ENCODE measurements around the gene TRPC6.
"Not testable (repeated sequence)": the region's sequence is repeated elsewhere in the genome, so short reads cannot be mapped to it uniquely, and the experiment has no call there.

Gene TRPC6

GRCh38 chr11:101516546-101516945 is 67.3 kb downstream of the TRPC6 start:
- no peak for DNase-seq

DNA sequence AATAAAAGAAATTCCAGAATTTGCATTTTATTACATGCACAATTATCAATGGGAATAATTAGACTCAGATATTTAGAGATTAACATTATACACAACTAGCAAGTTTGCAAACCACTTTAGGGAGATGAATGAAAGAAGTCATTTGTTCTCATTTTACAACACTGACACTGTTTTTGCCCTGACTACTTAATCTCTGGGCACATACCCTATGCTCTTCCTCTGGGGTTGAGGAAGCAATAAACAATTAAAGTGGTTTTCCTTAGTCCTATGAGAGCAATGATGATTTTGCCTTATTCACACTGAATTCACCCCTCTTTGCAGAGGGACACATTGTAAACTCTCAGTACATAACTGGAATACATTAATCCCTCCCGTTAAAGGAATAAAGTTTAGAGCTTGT is 72.7 kb downstream of the TRPC6 start:
- DNase-seq: no peak

DNA sequence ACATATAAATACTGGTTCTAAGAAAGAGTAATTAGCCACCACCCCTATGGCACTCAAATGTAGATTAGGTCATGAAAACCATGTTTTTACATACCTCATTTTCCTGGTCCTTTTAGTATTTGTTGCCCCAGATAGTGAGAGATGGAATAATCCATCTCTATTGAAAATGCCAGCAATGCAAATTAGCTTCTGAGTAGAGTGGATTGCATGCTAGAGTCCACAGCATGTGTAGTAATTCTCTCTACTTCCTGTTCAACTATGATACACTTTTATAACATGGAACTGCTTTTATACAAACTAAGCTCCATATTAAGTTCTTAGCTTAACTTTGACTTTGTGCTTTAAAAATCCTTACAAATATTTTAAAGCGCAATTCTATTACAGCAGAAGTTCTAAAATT is 73.2 kb downstream of the TRPC6 start:
- DNase-seq: no peak

GRCh38 chr11:101509922-101510321 is 73.9 kb downstream of the TRPC6 start:
- no peak for DNase-seq

GRCh38 chr11:101508370-101508769 is 75.4 kb downstream of the TRPC6 start:
- DNase-seq: no peak

DNA sequence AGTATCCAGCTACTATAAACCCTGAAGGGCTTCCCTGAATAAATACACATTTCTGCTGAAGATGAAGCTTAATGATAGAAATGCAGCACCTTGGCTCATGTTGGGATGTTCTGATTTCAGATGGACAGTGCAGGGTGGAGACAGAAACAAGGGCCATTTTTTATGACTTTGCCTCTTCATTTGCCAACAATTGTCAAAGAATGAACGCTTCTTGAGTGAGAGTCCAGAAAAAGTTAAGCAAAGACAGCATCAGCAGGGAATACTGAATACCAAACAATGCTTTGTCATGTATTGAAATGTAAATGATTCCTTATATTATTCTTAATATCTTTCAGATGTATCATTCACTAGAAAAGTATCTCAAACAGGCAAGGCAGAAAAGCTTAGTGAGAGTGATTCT is 84.9 kb downstream of the TRPC6 start:
- no peak for DNase-seq

DNA sequence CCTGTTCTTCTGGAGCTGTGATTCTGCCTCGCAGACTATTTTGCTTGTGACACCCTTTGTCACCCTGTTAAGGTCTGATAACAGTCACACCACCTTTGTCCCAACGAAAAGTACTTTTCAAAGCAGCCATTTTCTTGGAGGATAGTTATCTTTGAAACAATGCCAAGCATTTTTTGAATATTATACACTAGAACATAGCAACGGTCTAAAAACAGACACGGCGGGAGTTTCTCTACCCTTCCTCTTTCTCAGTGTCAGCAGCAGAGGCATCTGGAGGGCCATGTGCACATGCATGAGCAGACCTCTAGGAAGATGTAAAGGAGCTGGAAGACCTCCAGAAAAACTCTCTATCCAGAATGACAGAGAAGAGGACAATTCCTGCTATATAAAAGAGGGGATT is 86.5 kb downstream of the TRPC6 start:
- no peak for DNase-seq

- DNase-seq: no peak
Measured at GRCh38 chr11:101487775-101488174, 96.0 kb downstream of the TRPC6 start.

DNA sequence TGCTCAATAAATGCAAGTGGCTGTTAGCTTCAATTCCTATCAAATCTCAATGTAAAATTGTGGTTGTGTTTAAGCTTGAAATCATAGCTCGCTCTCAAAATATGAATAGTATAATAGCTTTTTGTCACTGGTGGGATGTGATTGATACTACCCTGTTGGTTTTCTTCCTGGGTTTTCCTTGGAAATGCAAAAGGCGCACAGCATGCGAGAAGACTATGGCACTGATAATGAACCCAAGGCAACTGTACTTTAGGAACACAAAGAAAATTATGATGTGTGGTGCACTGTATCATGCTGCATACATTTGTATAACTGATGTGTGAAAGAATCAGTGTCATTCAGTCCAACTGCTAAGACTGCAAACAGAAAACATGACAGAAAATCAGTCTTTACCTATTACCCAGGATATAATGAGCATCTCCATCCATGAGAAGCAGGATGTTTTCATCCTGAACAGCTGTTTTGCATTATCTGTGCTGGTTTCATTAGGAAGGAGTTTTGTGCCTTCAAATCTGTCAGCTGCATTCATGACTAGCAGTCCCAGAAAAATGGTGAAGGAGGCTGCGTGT is 101.2 kb downstream of the TRPC6 start:
- no peak for DNase-seq

- DNase-seq: no peak
Measured at GRCh38 chr11:101478587-101479369, 105.0 kb downstream of the TRPC6 start.

DNA sequence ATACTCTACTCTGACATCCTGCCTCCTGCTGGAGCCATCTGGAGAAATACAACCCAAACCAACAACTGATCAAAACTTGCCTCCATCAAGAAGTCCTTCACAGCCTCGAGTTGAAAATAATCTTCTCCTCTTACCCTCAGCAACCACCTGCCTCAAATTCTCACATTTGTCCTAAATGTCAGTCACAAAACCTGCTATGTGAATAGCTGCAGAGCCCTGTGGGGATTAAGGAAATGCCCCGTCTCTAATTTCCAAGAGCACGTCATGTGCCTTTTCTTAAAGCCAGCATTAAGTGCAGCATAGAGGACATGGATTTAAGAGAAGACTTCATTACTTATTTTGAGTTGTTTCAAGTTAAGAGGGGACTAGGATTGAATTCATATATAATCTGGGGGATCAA is 105.9 kb downstream of the TRPC6 start:
- no peak for DNase-seq

GRCh38 chr11:101476191-101476590 is 107.6 kb downstream of the TRPC6 start:
- no peak for DNase-seq

DNA sequence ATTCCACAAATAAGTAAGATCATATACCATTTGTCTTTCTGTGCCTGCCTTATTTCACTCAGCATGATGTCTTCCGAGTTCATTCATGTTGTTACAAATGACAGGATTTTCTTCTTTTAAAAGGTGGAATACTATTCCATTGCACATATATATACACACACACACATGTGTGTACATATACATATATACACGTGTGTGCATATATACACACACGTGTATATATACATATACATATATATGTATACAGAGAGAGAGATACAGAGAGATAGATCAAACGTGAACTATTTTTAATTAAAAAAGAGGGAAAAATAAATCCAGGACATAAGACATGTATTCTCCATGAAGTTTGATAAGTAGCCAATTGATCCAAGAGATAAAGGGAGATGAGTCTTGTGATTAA is 108.1 kb downstream of the TRPC6 start:
- DNase-seq: no peak

DNA sequence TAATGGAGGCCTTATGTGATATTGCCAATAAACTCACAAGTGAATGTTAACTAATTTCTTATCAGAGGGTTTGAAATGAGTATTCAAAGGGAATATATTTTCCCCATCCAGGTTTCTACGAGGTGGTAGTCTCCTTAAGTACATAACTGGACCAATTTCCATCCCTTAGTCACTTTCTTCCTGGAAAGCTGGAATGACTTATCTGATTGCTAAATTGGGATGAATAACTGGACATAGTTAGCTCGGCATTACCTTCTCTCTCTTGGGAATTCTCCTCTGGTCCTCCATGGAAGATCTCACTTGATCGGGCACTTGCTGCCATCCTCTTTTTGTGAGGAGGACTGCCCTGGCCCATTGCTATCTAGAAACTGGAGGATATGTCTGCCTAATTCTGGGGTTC is 109.1 kb downstream of the TRPC6 start:
- no peak for DNase-seq

DNA sequence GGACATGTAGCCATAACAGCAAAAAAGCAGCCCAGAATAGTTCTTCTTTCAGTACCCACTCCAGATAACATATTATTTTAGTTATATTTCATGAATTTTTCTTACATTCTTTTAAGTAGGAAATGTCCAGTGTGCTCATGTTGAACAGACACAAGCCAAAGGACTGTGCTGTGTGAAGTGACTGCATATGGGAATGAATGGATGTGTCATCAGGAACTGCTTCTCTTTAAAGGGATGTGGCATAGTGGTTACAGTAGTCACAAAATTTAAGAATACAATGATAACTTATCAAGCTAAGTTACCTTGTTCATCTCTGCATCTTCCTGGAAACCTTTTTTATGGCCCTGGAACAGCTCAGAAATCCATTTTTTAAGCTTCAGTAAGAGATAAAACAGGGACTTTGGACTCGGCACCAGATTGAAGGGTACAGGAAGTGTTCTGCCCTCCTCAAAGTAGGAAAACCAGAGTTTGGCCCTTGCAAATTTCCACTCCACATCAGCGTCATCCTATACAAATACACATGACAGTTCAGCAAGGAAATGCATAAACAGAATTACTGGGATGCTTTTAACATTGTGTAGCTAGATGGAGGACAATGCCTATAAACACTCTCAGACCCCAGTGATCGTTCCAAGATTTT is 112.8 kb downstream of the TRPC6 start:
- DNase-seq: no peak

DNA sequence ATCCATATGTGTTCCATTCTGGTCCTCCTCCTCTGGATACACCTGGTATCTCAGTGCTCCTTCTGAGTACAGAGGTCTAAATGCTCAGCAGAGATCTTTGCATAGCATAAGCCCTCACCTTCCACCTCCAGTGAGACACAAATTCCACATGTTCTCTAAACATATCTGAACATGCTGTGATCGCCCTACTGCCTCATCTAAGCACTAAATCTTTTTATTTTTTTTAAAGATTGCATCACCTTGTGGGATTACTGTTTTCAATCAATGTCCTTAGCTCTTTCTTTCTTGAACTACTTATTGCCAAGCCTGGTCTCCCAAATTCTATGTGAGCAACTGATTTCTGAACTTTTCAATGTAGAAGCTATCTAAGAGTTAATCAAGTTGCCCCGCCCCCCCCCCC is 113.4 kb downstream of the TRPC6 start:
- DNase-seq: no peak

- no peak for DNase-seq
Measured at GRCh38 chr11:101466352-101466751, 117.5 kb downstream of the TRPC6 start.

DNA sequence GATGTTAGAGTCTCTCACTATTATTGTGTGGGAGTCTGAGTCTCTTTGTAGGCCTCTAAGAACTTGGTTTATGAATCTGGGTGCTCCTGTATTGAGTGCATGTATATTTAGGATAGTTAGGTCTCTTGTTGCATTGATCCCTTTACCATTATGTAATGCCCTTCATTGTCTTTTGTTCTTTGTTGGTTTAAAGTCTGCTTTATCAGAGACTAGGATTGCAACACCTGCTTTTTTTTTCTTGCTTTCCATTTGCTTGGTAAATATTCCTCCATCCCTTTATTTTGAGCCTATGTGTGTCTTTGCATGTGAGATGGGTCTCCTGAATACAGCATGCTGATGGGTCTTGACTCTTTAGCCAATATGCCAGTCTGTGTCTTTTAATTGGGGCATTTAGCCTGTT is 119.4 kb downstream of the TRPC6 start:
- not testable (repeated sequence) for DNase-seq

DNA sequence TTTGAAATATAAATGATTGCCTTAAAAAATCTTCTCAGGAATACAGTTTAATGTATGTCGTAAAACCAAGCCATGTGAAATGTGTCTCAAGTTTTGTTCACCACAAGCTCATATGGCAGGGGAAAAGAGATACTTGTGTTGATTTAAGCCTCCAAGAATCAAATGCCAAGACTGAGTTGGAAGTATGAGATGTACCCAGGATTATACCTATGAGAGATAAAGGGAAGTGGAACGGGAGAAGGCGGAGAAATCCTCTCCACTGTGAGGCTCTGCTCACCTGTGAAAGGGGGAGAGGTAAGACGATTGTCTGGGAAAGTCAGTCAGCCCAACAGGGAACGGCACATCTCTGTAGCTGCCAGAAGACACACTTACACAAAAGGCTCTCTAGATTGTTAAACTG is 124.8 kb downstream of the TRPC6 start:
- no peak for DNase-seq

GRCh38 chr11:101458161-101458560 is 125.6 kb downstream of the TRPC6 start:
- no peak for DNase-seq

- DNase-seq: no peak
Measured at GRCh38 chr11:101456812-101457211, 127.0 kb downstream of the TRPC6 start.

GRCh38 chr11:101453682-101454081 is 130.1 kb downstream of the TRPC6 start:
- no peak for DNase-seq

DNA sequence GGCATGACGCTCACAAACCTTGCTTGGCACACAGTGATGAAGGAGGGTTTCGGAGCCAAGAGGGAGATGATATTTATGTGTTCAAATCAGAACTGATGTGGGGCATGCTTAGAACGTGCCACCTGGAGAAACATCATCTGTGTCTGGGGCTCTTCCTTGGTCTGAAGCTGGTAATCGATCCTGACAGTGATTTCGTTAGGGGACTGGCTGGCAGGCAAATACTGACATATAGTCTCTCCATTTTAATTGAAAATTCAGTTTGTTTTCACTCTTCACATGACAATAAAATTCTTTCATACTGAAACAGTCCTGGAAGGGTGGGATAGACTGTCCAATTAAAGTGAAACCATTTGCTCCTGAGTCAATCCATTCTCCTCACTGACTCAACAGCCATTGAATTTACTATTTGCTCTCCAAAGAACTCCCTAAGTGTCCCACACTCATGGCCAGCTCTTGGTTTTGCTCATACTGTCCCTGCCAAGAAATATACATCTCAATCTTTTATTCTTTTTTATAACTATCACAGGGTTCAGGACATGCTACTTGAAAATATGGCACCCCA is 134.8 kb downstream of the TRPC6 start:
- no peak for DNase-seq

GRCh38 chr11:101446726-101447125 is 137.1 kb downstream of the TRPC6 start:
- DNase-seq: no peak
